Measurements from ENCODE around the gene PRKD3. TPM values are rescaled to one million over a fixed set of nuclear protein-coding genes. Genes with fewer than 3 reads are reported as not detected.

The PRKD3 gene
- total and polyA plus RNA-seq, 10 of the 15 experiments (the other 5 are each of a cell fraction or from before 2014, with no cell fraction given), result 3.3 to 14.9 (median 7.9) TPM

DNA sequence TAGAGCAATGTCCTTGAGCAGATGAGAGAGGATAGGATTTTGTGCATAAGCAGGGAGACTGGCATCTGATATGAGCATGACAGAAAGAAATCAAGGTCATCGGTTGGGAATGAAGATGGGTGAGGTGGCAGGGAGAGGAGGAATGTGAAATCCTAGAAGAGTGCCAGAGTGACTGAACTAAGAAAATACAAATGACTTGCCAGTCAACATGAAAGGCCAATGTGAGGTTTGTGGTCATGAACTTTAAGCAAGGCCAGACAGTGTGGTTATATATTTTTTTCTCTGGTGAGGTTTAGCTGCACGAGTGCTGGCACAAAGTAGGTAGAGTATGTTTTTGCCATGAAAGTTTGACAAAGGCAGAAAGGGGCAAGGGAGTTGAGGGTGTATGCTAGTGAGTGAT is 41.0 kb upstream of the PRKD3 start:
- FAIRE-seq, result no peak
- CTCF ChIA-PET, result no interaction called here
- peak overlapping the region; percentile 44 for H3K4me2 ChIP-seq (ENCODE audit: control insufficient read depth, insufficient read depth)
- POLR2A ChIA-PET, result no interaction called here
- peaks cover 3 to 16% of the 10 kb centered on the region in 2 experiments; a peak in 3 of 4 replicates for H3K27me3 ChIP-seq (replicated peaks in 1 of 2; ENCODE audit: control insufficient read depth in 2 of 2, insufficient read depth in 2 of 2, low read length in 1 of 2)
- DNase-seq (ENCODE audit: low read depth, low spot score), result no peak
- no peak overlapping the region for H3K9ac ChIP-seq (ENCODE audit: control insufficient read depth, insufficient read depth, low read length)
- 25% methylated on average over 2 of the region's 2 CpGs for WGBS (ENCODE audit: insufficient coverage, insufficient replicate concordance, low lambda C conversion rate, missing lambda C conversion rate)
- no peaks in the 10 kb centered on the region for H4K20me1 ChIP-seq (ENCODE audit: control insufficient read depth, insufficient read depth)
- RAD21 ChIA-PET (ENCODE audit: unreplicated experiment), result no interaction called here
- H3K4me3 ChIP-seq, result no peak overlapping the region
- no peaks in the 10 kb centered on the region for H3K9me3 ChIP-seq (replicated peaks; ENCODE audit: control insufficient read depth, insufficient read depth, low read length)
- H3K4me1 ChIP-seq (ENCODE audit: control insufficient read depth, insufficient read depth, low read length), result peaks cover 3% of the 10 kb centered on the region; the same call in 1 of the 2 replicates
- in situ Hi-C loops (cut with MboI), result no loop called here
- BruUV-seq (replicated peaks), result no TSS peak
- peak; percentile 74 for ATAC-seq
- SMC1A ChIA-PET (ENCODE audit: uncharacterized antibody, unreplicated experiment), result no interaction called here
- no peaks in the 10 kb centered on the region for H3K79me2 ChIP-seq (ENCODE audit: control insufficient read depth, insufficient read depth, low read length)
- H2AFZ ChIP-seq (ENCODE audit: control insufficient read depth, low read depth, low read length), result no peak overlapping the region
- no peak overlapping the region for H3K27ac ChIP-seq (ENCODE audit: control insufficient read depth, insufficient read depth)
- no peaks in the 10 kb centered on the region for H3K36me3 ChIP-seq (ENCODE audit: control insufficient read depth in 2 of 2, insufficient read depth in 2 of 2, low read length in 1 of 2)
- intact Hi-C loops (cut with micrococcal nuclease; ENCODE audit: unreplicated experiment), result no loop called here
- TF ChIP-seq MXI1 (IDR thresholded peaks at IDR 0.05; ENCODE audit: low read depth, low read length) (no peak), GATAD2B (conservative IDR thresholded peaks at IDR 0.05; ENCODE audit: low read depth) (no peak), ZNF384 (IDR thresholded peaks at IDR 0.05; ENCODE audit: borderline replicate concordance, low read depth, low read length) (no peak), FOXM1 (IDR thresholded peaks at IDR 0.05; ENCODE audit: low read depth, low read length) (no peak), FOS (IDR thresholded peaks at IDR 0.05; ENCODE audit: borderline replicate concordance, extremely low read depth, insufficient read length) (no peak), POLR2A (IDR thresholded peaks at IDR 0.05; ENCODE audit: low read depth, low read length) (no peak), ZNF207 (IDR thresholded peaks at IDR 0.05; ENCODE audit: borderline replicate concordance) (no peak), RUNX3 (IDR thresholded peaks at IDR 0.05; ENCODE audit: low read length) (peak; percentile 86), IRF4 (IDR thresholded peaks at IDR 0.05; ENCODE audit: low read depth, low read length) (peak; percentile 65; the same call in 1 of the 2 replicates), NFYA (IDR thresholded peaks at IDR 0.05; ENCODE audit: borderline replicate concordance, low read depth, low read length) (no peak)
- TF ChIP-seq, protein P1, sequence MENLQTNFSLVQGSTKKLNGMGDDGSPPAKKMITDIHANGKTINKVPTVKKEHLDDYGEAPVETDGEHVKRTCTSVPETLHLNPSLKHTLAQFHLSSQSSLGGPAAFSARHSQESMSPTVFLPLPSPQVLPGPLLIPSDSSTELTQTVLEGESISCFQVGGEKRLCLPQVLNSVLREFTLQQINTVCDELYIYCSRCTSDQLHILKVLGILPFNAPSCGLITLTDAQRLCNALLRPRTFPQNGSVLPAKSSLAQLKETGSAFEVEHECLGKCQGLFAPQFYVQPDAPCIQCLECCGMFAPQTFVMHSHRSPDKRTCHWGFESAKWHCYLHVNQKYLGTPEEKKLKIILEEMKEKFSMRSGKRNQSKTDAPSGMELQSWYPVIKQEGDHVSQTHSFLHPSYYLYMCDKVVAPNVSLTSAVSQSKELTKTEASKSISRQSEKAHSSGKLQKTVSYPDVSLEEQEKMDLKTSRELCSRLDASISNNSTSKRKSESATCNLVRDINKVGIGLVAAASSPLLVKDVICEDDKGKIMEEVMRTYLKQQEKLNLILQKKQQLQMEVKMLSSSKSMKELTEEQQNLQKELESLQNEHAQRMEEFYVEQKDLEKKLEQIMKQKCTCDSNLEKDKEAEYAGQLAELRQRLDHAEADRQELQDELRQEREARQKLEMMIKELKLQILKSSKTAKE (IDR thresholded peaks at IDR 0.05; ENCODE audit: low read depth, poor library complexity, severe bottlenecking), result peak; percentile 52
- TF ChIP-seq, protein P2, sequence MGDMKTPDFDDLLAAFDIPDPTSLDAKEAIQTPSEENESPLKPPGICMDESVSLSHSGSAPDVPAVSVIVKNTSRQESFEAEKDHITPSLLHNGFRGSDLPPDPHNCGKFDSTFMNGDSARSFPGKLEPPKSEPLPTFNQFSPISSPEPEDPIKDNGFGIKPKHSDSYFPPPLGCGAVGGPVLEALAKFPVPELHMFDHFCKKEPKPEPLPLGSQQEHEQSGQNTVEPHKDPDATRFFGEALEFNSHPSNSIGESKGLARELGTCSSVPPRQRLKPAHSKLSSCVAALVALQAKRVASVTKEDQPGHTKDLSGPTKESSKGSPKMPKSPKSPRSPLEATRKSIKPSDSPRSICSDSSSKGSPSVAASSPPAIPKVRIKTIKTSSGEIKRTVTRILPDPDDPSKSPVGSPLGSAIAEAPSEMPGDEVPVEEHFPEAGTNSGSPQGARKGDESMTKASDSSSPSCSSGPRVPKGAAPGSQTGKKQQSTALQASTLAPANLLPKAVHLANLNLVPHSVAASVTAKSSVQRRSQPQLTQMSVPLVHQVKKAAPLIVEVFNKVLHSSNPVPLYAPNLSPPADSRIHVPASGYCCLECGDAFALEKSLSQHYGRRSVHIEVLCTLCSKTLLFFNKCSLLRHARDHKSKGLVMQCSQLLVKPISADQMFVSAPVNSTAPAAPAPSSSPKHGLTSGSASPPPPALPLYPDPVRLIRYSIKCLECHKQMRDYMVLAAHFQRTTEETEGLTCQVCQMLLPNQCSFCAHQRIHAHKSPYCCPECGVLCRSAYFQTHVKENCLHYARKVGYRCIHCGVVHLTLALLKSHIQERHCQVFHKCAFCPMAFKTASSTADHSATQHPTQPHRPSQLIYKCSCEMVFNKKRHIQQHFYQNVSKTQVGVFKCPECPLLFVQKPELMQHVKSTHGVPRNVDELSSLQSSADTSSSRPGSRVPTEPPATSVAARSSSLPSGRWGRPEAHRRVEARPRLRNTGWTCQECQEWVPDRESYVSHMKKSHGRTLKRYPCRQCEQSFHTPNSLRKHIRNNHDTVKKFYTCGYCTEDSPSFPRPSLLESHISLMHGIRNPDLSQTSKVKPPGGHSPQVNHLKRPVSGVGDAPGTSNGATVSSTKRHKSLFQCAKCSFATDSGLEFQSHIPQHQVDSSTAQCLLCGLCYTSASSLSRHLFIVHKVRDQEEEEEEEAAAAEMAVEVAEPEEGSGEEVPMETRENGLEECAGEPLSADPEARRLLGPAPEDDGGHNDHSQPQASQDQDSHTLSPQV (IDR thresholded peaks at IDR 0.05), result no peak
- TF ChIP-seq, protein P3, sequence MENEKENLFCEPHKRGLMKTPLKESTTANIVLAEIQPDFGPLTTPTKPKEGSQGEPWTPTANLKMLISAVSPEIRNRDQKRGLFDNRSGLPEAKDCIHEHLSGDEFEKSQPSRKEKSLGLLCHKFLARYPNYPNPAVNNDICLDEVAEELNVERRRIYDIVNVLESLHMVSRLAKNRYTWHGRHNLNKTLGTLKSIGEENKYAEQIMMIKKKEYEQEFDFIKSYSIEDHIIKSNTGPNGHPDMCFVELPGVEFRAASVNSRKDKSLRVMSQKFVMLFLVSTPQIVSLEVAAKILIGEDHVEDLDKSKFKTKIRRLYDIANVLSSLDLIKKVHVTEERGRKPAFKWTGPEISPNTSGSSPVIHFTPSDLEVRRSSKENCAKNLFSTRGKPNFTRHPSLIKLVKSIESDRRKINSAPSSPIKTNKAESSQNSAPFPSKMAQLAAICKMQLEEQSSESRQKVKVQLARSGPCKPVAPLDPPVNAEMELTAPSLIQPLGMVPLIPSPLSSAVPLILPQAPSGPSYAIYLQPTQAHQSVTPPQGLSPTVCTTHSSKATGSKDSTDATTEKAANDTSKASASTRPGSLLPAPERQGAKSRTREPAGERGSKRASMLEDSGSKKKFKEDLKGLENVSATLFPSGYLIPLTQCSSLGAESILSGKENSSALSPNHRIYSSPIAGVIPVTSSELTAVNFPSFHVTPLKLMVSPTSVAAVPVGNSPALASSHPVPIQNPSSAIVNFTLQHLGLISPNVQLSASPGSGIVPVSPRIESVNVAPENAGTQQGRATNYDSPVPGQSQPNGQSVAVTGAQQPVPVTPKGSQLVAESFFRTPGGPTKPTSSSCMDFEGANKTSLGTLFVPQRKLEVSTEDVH (IDR thresholded peaks at IDR 0.05; ENCODE audit: low read depth, partially characterized antibody), result no peak
